K562 (cell line): ENCODE measurements around the gene SFXN5.

Experiments used
- BRD4 ChIP-seq: fragments of 200-600 bp; sonication (generic); IDR thresholded peaks from 2 replicates; pipeline ENCODE4 v1.6.1; 2017; ENCODE audit warnings: inconsistent platforms
- CEBPG ChIP-seq, 3 experiments: fragments of 200-800 bp in 1 of 3; sonication (Bioruptor generic) in 1 of 3; sonication (generic) in 1 of 3; formaldehyde crosslinking in 1 of 3; IDR thresholded peaks in 2 of 3; conservative IDR thresholded peaks in 1 of 3; 2 replicates each; pipeline versions ENCODE4 v1.6.1 to v1.8.0; 2016 to 2022; ENCODE audit warnings: missing compliant biosample characterization in 2 of 3, missing genetic modification characterization in 2 of 3, mild to moderate bottlenecking in 1 of 3, missing genetic modification reagents in 1 of 3
- CHD2 ChIP-seq: IDR thresholded peaks from 2 replicates; pipeline ENCODE4 v1.6.1; 2011; ENCODE audit warnings: low read depth, low read length
- HDAC1 ChIP-seq, 2 experiments: fragments of 450-650 bp; IDR thresholded peaks; 2 replicates each; pipeline ENCODE4 v1.6.1; 2016 to 2017; ENCODE audit warnings: inconsistent platforms in 1 of 2, mild to moderate bottlenecking in 1 of 2, moderate library complexity in 1 of 2
- NCOA2 ChIP-seq, 2 experiments: fragments of 450-650 bp; IDR thresholded peaks; 2 replicates each; pipeline ENCODE4 v1.6.1; 2018; ENCODE audit warnings: mild to moderate bottlenecking in 2 of 2, moderate library complexity in 1 of 2; ENCODE audit not compliant: partially characterized antibody in 2 of 2
- POLR2A ChIP-seq: fragments of 450-650 bp; conservative IDR thresholded peaks from 2 replicates; pipeline ENCODE4 v1.6.1; 2016
- POLR2AphosphoS5 ChIP-seq: IDR thresholded peaks from 2 replicates; pipeline ENCODE4 v1.6.1; 2011; ENCODE audit warnings: mild to moderate bottlenecking, low read depth, low read length, moderate library complexity; ENCODE audit not compliant: control insufficient read depth, insufficient read depth
- ZKSCAN1 ChIP-seq: fragments of 150-350 bp; IDR thresholded peaks from 2 replicates; pipeline ENCODE4 v1.6.1; 2016; ENCODE audit warnings: low read depth, low read length
- TF ChIP-seq, protein P1 (sequence below): fragments of 450-650 bp; formaldehyde crosslinking; IDR thresholded peaks from 2 replicates; pipeline ENCODE4 v1.4.0; 2022; ENCODE audit warnings: missing genetic modification characterization
- TF ChIP-seq, protein P2 (sequence below), 3 experiments: IDR thresholded peaks in 2 of 3; conservative IDR thresholded peaks in 1 of 3; 2 replicates each; pipeline ENCODE4 v1.5.1; 2011 to 2012; ENCODE audit warnings: low read length in 3 of 3, mild to moderate bottlenecking in 3 of 3, control low read depth in 2 of 3, improper control_type of control experiment in 1 of 3, inconsistent platforms in 1 of 3, low read depth in 1 of 3, mixed read lengths in 1 of 3, moderate library complexity in 1 of 3; ENCODE audit not compliant: insufficient read depth in 2 of 3

DNA sequence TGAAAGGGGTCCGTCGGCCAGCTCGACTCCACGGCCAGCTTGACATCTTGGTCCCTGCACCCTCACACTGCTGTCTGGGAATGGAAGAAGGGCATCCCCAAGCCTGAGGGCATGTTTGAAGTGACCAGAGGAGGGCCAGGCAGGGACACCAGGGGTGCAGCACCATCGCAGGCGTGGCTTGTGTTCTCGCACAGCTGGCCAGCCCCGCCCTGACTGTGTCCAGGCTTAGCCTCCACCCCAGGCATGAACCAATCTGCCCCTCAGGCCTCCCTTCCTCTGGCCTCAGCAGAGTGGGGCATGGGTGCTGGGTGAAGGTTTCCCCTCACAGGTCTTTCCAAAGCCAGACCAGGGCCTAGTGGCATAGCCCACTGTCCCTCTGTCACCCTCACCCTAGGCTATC is 129.2 kb downstream of the SFXN5 start:
- TF ChIP-seq ZKSCAN1 (no peak), CEBPG (CRISPR knock-in tag; IDR thresholded peaks at IDR 0.05) (no peak), CEBPG (tag; conservative IDR thresholded peaks at IDR 0.05 in 1 of 2, IDR thresholded peaks at IDR 0.05 in 1 of 2) (no peak), HDAC1 (IDR thresholded peaks at IDR 0.05) (no peak), POLR2AphosphoS5 (no peak), BRD4 (no peak), CHD2 (no peak), NCOA2 (IDR thresholded peaks at IDR 0.05; ENCODE audit: partially characterized antibody in 2 of 2) (no peak), POLR2A (no peak)
- TF ChIP-seq, protein P1, sequence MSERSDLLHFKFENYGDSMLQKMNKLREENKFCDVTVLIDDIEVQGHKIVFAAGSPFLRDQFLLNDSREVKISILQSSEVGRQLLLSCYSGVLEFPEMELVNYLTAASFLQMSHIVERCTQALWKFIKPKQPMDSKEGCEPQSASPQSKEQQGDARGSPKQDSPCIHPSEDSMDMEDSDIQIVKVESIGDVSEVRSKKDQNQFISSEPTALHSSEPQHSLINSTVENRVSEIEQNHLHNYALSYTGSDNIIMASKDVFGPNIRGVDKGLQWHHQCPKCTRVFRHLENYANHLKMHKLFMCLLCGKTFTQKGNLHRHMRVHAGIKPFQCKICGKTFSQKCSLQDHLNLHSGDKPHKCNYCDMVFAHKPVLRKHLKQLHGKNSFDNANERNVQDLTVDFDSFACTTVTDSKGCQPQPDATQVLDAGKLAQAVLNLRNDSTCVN (CRISPR knock-in tag): no peak
- TF ChIP-seq, protein P2, sequence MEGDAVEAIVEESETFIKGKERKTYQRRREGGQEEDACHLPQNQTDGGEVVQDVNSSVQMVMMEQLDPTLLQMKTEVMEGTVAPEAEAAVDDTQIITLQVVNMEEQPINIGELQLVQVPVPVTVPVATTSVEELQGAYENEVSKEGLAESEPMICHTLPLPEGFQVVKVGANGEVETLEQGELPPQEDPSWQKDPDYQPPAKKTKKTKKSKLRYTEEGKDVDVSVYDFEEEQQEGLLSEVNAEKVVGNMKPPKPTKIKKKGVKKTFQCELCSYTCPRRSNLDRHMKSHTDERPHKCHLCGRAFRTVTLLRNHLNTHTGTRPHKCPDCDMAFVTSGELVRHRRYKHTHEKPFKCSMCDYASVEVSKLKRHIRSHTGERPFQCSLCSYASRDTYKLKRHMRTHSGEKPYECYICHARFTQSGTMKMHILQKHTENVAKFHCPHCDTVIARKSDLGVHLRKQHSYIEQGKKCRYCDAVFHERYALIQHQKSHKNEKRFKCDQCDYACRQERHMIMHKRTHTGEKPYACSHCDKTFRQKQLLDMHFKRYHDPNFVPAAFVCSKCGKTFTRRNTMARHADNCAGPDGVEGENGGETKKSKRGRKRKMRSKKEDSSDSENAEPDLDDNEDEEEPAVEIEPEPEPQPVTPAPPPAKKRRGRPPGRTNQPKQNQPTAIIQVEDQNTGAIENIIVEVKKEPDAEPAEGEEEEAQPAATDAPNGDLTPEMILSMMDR (IDR thresholded peaks at IDR 0.05 in 2 of 3, conservative IDR thresholded peaks at IDR 0.05 in 1 of 3; ENCODE audit: insufficient read depth in 2 of 3, low read depth in 1 of 3, low read length in 3 of 3): no peak
